GM18502 (cell line): ENCODE data around the gene STRAP.
"Not testable (repeated sequence)": the region's sequence is repeated elsewhere in the genome, so short reads cannot be mapped to it uniquely, and the experiment has no call there.

Experiments
- ATAC-seq: cut with Tn5 transposase; IDR thresholded peaks from one replicate; pipeline ENCODE4 v1.9.1; 2021; ENCODE audit warnings: mild to moderate bottlenecking; ENCODE audit not compliant: unreplicated experiment, poor library complexity

STRAP gene

GRCh38 chr12:15914131-15914530 is 31.9 kb downstream of the STRAP start:
- ATAC-seq, result not testable (repeated sequence)

- no peak for ATAC-seq
These were observed 35.9 kb downstream of the STRAP start for GRCh38 chr12:15918066-15918465.

GRCh38 chr12:15919418-15919817 is 37.2 kb downstream of the STRAP start:
- ATAC-seq, result no peak

DNA sequence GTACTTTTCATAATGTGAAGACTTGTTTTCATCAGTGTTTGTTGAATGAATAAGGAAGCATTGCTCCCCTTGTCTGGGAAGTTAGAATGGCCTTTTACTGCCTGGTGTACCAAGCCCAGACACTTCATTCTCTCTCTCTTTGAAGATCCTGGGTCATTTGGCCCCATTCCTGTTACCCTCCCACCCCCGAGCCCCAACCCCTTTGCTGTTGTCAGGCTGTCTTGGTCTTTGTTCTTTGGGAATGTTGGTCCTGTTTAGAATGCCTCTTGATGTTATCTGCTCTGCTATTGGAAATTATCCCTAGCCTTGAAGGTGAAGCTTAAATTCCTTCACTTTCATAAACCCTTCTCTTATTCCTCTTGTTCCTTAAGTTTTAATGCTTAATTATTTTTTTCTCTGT is 42.8 kb downstream of the STRAP start:
- ATAC-seq, result no peak

- ATAC-seq, result no peak
These were observed 46.2 kb downstream of the STRAP start for GRCh38 chr12:15928346-15928745.

- ATAC-seq, result peak; percentile 42
These were observed 46.8 kb downstream of the STRAP start for GRCh38 chr12:15928870-15929571.

DNA sequence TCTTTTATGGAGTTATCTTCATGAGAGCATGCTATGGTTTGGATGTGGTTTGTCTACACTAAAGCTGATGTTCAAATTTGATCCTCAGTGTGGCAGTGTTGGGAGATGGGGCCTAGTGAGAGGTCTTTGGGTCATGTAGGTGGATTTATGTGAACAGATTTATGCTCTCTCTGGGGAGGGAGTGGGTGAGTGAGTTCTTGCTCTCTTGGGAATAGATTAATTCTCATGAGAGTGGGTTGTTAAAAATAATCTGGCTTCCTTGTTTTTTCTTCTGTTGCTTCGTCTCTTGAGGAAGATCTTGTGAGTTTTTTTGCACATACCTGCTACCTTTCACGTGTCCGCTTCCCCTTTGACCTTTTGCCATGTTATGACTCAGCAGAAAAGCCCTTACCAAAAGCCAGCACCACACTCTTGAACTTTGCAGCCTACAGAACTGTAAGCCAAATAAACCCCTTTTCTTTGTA is 49.4 kb downstream of the STRAP start:
- ATAC-seq, result peak; percentile 75

- ATAC-seq, result no peak
These were observed 50.1 kb downstream of the STRAP start for GRCh38 chr12:15932327-15932726.

GRCh38 chr12:15932971-15933370 is 50.8 kb downstream of the STRAP start:
- ATAC-seq, result no peak

GRCh38 chr12:15933751-15934150 is 51.6 kb downstream of the STRAP start:
- no peak for ATAC-seq

DNA sequence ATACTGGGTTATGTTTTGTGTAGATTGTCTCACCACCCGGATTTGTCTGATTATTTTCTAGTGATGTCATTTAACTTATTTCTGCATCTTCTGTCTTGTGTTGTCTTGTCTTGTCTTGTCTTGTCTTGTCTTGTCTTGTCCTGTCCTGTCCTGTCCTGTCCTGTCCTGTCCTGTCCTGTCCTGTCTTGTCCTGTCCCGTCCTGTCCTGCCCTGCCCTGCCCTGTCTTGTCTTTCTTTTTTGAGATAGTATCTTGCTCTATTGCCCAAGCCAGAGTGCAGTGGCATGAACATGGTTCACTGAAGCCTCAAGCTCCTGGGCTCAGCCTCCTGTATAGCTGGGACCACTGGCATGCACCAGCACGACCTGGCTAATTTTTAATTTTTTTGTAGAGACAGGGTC is 54.6 kb downstream of the STRAP start:
- no peak for ATAC-seq

GRCh38 chr12:15937902-15938301 is 55.7 kb downstream of the STRAP start:
- no peak for ATAC-seq

DNA sequence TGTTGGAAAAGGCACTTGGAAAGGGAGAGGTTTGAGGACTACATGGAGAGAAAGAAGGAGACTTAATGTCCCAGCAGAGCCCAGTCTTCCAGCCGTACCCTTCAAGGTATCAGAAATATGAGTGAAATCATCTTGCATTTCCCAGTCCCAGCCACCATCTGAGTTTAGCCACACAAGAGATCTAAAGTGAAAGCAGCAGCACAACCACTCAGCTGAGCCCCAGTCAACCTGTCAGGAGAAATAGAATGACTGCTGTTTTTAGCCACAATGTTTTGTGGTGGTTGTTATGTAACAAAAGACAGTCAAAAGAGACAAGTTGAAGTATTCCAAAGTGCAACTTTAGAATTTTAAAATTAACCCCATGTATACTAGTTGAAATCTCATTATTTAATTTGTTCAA is 56.9 kb downstream of the STRAP start:
- ATAC-seq, result no peak

DNA sequence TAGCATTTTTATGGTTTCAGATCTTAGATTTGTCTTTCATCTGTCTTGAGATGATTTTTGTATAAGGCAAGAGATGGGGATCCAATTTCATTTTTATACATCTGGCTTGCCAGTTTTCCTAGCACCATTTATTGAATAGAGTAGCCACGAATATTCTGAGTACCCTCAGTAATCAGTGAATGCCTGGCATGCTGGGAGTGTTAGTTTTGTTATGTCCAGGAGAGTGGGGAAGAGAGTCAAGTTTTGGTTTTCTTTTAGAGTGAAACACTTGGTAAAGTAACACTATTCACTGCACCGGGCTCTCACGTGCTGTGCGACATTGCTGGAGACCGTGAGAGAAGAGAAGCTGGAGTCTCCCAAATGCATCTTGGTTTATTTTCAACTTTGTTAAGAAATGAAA is 60.3 kb downstream of the STRAP start:
- ATAC-seq, result no peak

DNA sequence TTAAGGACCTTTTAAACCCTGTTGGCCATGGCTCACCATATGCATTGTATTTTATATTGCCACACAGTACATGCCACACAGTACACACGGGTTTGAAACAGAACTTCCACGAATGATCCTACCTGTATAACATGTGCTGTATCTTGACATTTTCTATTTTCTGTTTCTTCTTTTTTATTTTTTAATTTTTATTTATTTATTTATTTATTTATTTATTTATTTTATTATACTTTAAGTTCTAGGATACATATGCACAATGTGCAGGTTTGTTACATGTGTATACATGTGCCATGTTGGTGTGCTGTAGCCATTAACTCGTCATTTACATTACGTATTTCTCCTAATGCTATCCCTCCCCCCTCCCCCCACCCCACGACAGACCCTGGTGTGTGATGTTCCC is 61.3 kb downstream of the STRAP start:
- not testable (repeated sequence) for ATAC-seq

GRCh38 chr12:15948461-15948860 is 66.3 kb downstream of the STRAP start:
- ATAC-seq, result not testable (repeated sequence)
